NCI-H69 (cell line): ENCODE measurements around the gene LGI4.
"Not testable (repeated sequence)": the region's sequence is repeated elsewhere in the genome, so short reads cannot be mapped to it uniquely, and the experiment has no call there.

Source experiments
- DNase-seq: peaks from one replicate; lab custom pipeline; 2025; lab: John Stamatoyannopoulos, UW

The LGI4 gene

DNA sequence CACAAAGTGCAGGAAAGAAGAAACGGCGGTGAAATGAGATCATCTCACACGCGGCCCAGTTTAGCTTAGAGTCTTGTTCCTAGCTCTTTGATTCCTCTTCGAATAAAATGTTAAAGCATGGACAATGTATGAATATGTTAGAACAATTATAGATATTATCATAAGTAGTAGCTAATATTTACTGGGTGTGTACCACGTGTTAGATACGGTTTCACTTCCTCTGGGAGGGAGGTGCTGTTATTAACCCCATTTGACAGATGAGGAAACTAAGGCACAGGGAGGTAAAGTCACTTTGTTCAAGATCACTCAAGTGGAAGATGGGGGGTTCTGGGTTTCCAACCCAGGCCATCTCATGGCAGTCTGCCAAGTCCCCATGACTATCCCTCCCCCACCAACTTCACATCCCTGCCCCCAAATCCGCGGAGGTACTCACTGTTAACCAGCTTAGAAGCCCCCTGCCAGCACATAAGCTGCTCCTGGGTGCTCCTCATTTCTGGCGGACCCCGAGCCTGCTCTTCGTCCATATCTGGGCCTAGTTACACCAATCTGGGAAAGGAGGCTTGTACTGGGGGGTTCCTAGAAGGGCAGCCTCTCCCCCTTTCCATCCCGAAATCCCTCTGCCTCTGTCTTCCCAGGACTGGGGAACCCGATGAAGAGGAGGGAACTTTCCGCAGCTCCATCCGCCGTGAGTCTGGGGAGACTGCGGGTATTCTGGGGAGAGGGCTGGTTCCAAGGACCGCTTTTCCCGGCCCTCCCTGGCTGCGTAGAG lies 7.2 kb upstream of the LGI4 start:
- peak; percentile 42 for DNase-seq

- peak; percentile 98 for DNase-seq
These were observed 6.3 kb upstream of the LGI4 start for GRCh38 chr19:35140962-35141836.

GRCh38 chr19:35140207-35140961 lies 5.5 kb upstream of the LGI4 start:
- peak; percentile 35 for DNase-seq

GRCh38 chr19:35138305-35138892 lies 3.5 kb upstream of the LGI4 start, which contains the start of gene FXYD1:
FXYD1 (plus strand) TSS chr19:35138824; CDS start chr19:35140080, 1,256 bp downstream.
- DNase-seq: no peak

DNA sequence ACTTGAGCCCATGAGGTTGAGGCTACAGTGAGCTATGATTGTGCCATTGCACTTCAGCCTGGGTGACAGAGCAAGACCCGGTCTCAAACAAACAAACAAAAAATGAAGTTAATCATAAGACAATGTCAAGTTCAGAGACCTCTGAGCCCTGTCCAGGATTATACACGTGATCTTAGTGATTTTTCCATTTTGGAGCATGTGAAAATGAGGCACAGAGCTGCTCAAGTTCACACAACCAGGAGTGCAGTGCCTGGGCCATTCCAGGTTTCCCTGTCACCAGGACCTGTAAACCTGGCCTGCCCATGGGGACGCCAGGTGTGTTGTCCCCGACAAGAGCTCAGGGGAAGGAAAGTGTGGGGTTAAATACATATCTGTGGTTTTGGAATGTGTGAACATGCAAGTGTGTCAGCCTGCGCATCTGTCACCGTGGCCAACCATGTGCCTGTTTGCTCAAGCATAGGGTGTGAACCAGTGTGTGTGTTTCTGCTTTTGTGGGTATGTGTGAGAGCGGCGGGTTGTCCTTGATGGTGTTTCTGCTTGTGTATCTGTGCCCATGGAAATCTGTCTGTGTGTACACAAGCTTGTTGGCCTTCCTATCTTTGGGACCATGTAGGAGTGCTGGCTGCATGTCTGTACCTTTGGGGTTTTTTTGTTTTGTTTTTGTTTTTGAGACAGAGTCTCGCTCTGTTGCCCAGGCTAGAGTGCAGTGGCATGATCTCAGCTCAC lies 2.3 kb upstream of the LGI4 start:
- peak; percentile 15 for DNase-seq

GRCh38 chr19:35136231-35136630 lies 1.4 kb upstream of the LGI4 start:
- no peak for DNase-seq

DNA sequence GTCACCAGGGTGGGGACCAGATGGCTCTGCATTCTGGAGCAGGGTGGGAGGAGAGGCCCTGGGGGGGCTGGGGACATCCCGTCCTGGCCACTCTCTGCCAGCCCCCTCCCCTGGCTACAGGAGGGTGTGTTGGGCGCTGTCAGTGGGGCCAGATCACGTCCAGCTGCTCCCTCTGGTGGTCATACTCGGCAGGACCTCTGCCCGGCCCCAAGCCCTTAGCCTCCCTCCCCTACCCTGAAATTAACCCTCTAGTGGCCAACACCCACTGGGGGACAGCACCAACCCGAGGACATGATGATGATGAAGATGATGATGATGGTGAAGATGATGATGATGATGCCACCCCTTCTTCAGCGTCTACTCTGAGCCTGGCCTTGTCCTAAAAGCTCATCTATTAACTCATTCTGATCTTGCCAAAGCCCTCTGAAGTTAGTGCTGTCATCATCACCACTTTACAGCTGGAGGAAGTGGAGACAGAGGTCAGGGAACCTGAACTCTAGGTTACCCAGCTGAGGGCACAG lies 590 bp upstream of the LGI4 start:
- DNase-seq: peak; percentile 84

GRCh38 chr19:35133826-35134225 lies 1.0 kb downstream of the LGI4 start:
- DNase-seq: no peak

DNA sequence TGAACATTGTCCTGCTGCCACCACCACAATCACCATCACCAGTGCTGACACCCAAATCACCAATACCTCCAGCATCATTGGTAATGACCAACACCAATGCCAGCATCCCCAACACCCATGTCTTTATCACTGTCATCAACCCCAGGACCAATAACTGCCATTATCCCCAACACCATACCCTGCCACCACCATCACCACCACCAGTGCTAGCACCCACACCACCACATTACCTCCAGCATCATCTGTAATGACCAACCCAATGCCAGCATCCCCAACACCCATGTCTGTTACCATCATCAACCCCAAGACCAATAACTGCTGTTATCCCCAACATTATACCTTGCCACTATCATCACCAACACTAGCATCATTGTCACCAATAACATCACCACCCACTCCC lies 2.6 kb downstream of the LGI4 start:
- no peak for DNase-seq

GRCh38 chr19:35130761-35131720 lies 3.8 kb downstream of the LGI4 start:
- no peak for DNase-seq

DNA sequence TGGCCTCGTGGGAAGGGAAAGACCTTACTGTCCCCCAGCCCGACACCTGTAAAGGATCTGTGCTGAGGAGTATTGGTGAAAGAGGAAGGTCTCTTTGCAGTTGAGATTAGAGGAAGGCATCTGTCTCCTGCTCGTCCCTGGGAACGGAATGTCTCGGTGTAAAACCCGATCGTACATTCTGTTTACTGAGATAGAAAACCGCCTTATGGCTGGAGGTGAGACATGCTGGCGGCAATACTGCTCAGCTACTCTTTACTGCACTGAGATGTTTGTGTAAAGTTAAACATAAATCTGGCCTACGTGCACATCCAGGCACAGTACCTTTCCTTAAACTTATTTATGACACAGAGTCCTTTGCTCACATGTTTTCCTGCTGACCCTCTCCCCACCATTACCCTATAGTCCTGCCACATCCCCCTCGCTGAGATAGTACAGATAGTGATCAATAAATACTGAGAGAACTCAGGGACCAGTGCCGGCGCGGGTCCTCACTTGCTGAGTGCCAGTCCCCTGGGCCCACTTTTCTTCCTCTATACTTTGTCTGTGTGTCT lies 5.1 kb downstream of the LGI4 start:
- DNase-seq: not testable (repeated sequence)

DNA sequence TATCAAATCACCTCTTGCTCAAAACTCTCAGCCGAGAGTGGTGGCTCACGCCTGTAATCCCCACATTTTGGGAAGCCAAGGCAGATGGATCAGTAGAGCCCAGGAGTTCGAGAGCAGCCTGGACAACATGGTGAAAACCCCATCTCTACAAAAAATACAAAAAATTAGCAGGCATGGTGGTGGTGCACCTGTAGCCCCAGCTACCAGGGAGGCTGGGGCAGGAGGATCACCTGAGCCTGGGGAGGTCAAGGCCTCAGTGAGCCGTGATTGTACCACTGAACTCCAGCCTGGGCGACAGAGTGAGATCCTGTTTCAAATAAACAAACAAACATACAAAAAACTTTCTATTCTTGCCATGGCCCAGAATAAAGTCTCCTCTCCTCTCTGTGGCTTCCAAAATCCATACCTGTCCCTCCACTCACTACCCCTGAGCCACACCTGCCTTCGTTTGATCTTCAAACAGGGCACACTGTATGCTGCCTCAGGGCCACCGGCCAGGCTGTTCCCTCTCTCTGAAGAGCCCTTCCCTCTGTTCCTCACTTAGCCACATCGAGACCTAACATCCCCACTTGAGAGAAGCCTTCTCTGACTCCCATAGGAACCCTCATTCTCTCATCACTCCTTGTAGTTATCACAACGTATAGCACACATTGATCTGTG lies 6.3 kb downstream of the LGI4 start:
- DNase-seq: no peak

- DNase-seq: no peak
These were observed 7.0 kb downstream of the LGI4 start for GRCh38 chr19:35127871-35128270.

DNA sequence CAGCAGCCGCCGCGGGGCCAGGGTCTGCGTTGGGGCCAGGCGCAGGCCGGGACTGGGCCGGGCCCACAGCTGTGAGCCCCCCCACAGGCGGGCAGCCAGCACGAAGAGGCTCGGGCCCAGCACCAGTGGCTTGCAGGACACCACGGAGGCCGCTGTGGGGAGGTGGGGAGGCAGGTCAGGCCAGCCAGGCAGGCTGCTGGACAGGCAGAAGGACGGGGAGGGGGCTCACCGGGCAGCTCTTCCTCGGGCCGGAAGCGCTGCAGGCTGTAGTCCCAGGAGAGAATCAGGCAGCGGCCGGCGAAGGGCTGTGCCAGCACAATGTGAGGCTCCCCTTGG lies 8.3 kb downstream of the LGI4 start:
- DNase-seq: no peak

DNA sequence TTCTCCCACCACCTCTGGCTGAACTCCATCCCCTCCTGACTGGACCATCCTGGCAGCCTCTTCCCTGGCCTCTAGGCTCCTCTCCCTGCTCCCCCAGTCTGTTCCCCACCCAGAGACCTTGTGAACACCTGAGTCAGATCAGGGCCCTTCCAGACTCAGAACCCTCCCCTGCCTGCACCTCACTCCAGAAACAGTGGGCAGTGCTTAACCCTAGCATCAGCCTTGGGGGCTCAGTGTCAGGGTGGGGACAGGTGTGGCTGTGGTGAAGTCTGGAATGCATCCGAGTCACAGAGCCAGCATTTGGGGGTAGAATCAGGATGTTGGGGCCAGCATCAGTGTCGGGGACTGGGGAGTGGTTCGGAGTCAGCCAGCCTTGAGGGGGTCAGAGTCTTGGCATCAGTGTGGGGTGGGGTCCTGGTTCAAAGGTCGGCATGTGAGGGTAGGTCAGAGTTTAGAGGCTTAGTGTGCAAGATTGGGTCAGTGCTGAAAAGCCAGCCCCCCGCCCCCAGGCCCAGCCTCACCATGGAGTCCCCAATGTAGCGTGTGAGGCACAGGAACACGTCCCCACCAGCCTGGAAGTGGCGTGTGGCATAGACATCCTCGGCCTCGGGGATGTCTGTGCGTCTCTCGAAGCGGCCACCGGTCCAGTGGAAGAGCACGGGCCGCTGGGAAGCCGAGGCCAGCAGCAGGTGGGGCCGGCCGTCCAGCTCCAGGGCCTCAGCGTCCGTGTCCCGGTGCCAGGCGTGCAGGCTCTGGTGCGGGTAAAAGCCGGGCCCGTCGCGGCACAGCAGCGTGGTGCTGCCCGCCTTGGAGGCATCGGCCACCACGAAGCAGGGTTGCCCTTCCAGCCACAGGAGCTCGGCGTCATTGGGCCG lies 8.9 kb downstream of the LGI4 start:
- no peak for DNase-seq

DNA sequence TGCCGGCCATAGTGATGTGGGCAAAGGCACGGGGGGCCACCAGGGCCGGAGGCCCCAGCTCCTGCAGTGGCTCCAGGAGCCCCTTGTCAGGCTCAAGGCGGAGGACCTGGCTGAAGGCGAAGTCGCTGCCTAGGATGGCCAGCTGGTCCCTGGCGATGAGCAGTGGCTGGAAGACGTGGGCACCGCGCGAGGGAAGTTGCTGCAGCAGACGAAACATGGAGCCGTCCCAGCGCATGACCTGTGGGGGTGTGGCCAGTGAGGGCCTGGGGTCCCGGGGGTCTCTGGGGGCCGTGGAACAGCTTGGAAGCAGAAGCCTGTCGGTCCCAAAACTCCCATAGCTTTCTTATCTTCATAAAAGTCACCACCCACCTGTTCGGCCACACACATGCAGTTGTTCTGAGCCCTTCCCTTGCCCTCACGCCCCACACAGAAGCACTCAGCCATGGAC lies 9.6 kb downstream of the LGI4 start:
- no peak for DNase-seq

DNA sequence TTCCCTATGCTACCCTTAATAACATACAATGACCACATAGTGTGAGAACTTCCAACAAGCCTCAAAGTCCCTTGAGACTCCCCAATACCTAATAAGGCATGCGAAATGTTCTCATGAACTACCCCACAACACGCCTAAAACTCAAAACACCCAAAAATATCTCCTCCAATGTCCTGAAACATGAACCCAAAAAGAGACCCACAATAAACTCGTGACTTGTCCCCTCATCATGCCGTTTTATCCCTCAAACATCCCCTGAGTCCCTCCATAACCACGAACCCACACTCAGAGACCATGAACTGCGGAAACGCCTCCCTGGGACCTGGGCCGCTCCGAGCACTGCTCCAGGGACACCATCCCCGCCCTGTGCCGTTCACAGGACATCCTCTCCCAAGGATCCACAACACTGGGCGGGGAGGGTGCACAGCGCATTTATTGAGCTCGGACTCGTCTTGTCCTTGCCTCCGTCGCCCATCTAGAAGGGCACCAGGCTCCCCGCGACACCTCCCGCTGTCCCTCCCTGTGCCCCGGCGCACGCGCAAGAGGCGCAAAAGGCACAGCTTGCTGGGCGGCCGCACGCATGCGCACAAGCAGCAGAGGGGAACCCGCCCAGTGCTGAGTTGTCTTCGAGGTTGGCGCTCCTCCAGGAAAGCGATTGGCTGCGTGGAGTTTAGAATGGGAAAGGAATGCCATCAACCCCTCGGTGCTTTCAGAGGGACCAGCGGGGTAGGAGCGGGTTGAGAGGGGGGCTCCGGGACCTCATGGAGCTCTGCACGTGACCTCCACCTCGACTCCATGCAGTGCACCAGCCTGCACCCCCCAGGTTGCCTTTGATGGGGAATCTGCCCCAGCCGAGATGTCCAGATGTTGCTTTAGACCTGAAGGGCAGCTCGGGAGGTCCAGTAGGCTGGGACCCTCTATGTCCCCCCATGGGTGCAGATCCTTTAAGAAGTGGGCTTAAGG lies 10.5 kb downstream of the LGI4 start:
- DNase-seq: peak; percentile 97
